HUES64 (cell line): ENCODE measurements around the gene KDM7A.
"Not testable (repeated sequence)": the region's sequence is repeated elsewhere in the genome, so short reads cannot be mapped to it uniquely, and the experiment has no call there.

Experiments used
- H3K27ac ChIP-seq: 2 replicates; pipeline ENCODE4 v1.7.0; 2013; ENCODE audit warnings: low read depth, low read length, inconsistent platforms
- H3K27me3 ChIP-seq: 2 replicates; pipeline ENCODE4 v1.6.1; 2013; ENCODE audit warnings: mild to moderate bottlenecking, low read length; ENCODE audit not compliant: insufficient read depth
- H3K36me3 ChIP-seq: 2 replicates; pipeline ENCODE4 v1.6.1; 2013; ENCODE audit warnings: mild to moderate bottlenecking, low read length; ENCODE audit not compliant: insufficient read depth
- H3K4me1 ChIP-seq: 2 replicates; pipeline ENCODE4 v1.6.1; 2013; ENCODE audit warnings: mild to moderate bottlenecking, low read length, moderate library complexity; ENCODE audit not compliant: insufficient read depth
- H3K4me3 ChIP-seq: 2 replicates; pipeline ENCODE4 v1.5.1; 2013; ENCODE audit warnings: mild to moderate bottlenecking, low read length, moderate library complexity
- H3K9ac ChIP-seq: 2 replicates; pipeline ENCODE4 v1.6.1; 2013; ENCODE audit warnings: mild to moderate bottlenecking, low read depth, low read length
- H3K9me3 ChIP-seq: 2 replicates; pipeline ENCODE4 v1.6.1; 2013; ENCODE audit warnings: low read depth, low read length; ENCODE audit not compliant: insufficient read depth
- WGBS: fragments of 150-250, 120-280 bp; methylation state at CpG from one replicate; pipeline ENCODE4 v1.1.7; 2013; ENCODE audit warnings: missing lambda C conversion rate; 5-methylcytosine and 5-hydroxymethylcytosine counted together

KDM7A gene

DNA sequence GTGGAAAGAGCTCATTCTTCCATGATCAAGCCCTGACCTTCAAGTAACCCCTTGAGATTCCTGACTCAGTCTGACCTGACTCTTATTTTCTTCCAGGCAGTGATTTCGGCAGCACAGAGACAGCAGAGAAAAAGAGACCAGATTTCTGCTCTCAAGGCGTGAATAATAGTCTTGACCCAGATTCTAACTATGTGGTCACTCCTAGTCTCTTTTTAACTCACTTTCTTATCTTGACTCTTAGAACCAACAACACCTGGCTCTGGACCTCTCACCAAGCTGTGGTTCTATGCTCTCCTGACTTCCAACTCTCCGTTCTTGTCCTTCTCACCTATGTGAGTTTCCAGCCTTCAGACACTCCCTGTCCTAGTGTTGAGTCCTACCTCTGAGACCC, 36.9 kb upstream of the KDM7A start:
- Histone ChIP-seq H3K4me1 (no peaks in the 10 kb centered on the region), H3K4me3 (no peak overlapping the region), H3K36me3 (no peaks in the 10 kb centered on the region), H3K9me3 (no peaks in the 10 kb centered on the region), H3K9ac (no peak overlapping the region), H3K27ac (no peak overlapping the region), H3K27me3 (no peaks in the 10 kb centered on the region)
- WGBS: 94% methylated on average over 3 of the region's 3 CpGs

DNA sequence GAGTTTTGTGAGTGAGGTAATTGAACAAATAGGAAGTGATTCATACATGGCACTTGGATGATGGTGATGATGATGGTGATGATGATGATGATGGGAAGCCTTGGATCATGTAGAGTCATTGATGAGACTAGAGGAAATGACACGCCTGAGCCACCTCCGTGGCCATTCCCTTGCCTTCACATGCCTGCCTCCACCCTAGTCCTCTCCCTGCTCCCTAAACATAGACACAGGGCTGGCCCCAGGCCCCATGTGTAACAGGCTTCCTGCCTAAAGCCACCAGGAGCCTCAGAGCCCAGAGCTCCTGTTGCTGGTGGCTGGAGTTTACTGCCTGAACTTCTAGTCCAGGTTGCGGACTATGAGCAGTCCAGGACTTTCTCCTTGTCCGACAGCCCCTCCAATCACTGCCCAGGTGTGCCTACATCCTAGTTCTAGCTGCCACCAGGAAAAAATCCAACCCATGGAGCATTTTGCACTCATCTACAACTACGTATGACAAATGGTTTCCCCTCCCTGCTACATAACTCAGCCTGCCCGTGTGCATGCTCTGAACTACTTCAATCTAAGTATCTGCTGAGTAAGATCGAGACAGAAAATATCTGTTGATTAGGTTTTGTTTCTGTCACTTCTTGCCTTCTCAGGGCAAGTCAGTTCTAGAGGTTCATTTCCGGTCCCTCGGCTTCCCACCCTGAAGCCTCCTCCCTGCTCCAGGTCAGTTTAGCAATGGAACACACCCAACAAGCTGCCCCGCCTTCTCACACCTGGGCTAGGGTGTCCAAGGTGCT, 35.5 kb upstream of the KDM7A start:
- H3K36me3 ChIP-seq: no peaks in the 10 kb centered on the region
- H3K9me3 ChIP-seq: no peaks in the 10 kb centered on the region
- 92% methylated on average over 10 of the region's 10 CpGs for WGBS
- H3K9ac ChIP-seq: no peak overlapping the region
- H3K27me3 ChIP-seq: no peaks in the 10 kb centered on the region
- no peak overlapping the region for H3K27ac ChIP-seq
- no peak overlapping the region for H3K4me3 ChIP-seq
- no peaks in the 10 kb centered on the region for H3K4me1 ChIP-seq

DNA sequence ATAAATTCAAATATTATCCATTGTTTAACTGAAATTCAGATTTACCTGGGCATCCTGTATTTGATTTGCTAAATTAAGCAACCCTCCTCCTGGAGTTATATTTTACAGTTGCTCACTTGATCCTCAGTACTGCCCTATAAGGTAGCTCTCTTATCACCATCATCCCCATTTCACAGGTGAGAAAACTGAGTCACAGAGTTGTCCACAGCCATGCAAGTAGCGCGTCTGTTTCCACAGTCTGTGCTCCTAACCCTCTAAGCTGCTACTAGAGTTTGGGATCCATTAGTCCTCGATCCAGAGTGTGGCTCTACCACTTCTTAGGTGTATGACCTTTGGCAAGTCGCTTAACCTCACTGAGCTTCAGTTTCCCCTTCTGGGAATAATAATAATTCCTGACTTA, 34.9 kb upstream of the KDM7A start:
- no peaks in the 10 kb centered on the region for H3K36me3 ChIP-seq
- H3K9ac ChIP-seq: no peak overlapping the region
- H3K9me3 ChIP-seq: no peaks in the 10 kb centered on the region
- no peaks in the 10 kb centered on the region for H3K4me1 ChIP-seq
- H3K4me3 ChIP-seq: no peak overlapping the region
- H3K27me3 ChIP-seq: no peaks in the 10 kb centered on the region
- 95% methylated on average over 4 of the region's 4 CpGs for WGBS
- no peak overlapping the region for H3K27ac ChIP-seq

DNA sequence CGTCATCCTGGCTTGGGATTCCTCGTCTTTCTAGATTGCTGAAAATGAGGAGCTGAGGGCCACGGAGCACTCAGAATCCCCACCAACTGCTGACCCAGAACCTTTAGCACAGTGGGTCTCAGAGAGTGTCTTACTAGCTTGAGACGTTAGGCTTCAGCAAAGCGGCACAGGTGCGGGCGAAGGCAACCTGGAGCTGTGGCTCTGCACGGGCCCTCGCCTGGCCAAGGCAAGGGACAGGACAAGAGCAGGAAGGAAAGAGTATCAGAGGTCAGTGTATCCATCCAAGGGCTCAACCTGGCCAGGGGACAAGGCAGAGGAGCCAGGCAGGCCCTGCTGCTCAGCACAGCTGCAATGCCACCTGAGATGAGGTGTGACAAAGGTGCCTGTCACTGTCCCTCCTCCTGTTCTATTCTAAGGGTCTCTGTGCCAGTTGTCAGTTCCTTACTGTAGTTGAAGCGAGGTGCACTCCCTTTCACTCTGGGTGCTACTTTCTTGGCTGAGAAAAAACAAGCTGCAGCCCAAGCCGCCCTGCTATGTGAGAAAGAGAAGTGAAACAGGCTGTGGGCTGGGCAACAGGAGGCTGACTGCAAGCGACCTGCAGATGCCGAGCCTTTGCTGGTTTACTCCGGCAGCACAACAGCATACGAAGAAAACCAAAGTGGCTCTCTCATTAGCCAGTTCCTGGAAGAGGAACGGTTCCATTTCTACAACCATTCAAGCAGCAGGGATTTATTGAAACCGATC, 33.3 kb upstream of the KDM7A start:
- WGBS: 92% methylated on average over 17 of the region's 17 CpGs
- Histone ChIP-seq H3K9ac (no peak overlapping the region), H3K9me3 (no peaks in the 10 kb centered on the region), H3K27me3 (no peaks in the 10 kb centered on the region), H3K4me1 (peaks cover 11% of the 10 kb centered on the region; the same call in 1 of the 2 replicates), H3K27ac (no peak overlapping the region), H3K4me3 (no peak overlapping the region), H3K36me3 (no peaks in the 10 kb centered on the region)

DNA sequence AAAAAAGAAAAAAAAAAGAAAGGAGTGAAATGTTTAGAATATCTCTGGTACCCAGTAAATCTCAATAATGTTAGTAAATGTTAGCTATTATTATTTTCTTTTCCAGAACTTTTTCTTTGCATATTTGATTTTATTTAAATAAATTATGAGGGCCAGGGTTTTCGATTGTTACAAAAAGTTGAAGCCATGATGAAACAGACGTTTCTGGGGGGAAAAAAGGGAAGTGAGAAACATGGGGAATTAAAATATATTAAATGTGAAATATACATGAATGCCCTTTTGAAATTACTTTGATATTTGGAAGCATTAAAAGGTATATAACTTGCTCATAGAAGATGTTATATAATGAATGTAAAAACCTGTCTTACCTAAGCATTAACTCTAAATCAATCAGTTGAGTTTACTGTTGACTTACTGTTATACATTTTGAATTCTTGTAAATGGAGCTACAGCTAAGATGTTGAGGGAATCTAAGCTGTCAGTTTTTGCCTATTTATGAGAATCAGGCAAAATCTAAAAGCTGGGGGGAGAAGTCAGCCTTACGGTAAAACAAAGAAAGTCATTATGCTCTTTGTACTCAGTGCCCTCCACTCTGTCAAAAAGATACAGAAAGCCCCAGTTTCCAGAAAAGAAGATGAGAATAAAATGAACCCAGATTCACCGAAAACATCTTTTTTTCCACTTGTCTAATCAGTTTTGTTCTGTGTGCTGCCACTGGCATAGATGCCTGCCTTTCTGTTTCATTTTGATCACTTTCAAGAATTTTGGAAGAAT, 30.0 kb upstream of the KDM7A start:
- WGBS: 94% methylated on average over 4 of the region's 4 CpGs
- H3K27ac ChIP-seq: no peak overlapping the region
- peaks cover 13% of the 10 kb centered on the region; the same call in 1 of the 2 replicates for H3K4me1 ChIP-seq
- no peak overlapping the region for H3K9ac ChIP-seq
- H3K4me3 ChIP-seq: no peak overlapping the region
- no peaks in the 10 kb centered on the region for H3K27me3 ChIP-seq
- no peaks in the 10 kb centered on the region for H3K36me3 ChIP-seq
- H3K9me3 ChIP-seq: peaks cover 11% of the 10 kb centered on the region

DNA sequence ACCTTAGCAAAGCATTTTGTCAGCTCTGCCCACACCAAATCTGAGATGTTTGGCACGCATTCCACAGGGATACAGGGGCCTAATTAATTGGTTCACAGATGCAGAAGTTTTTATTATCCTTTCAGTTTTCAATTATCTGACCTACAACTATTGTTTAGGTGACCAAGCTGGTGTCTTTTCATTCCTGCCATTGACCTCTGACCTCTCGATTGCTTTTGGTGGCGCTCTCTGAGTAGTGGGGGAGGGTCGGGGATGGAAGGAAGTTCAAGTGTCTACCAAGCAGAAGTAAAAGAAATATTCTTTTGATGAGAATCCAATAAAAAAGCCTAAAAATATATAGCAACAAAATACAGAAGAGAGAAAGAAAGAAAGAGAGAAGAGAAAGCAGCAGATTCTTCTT, 28.8 kb upstream of the KDM7A start:
- 71% methylated on average over 4 of the region's 4 CpGs for WGBS
- Histone ChIP-seq H3K9me3 (peaks cover 11% of the 10 kb centered on the region), H3K4me3 (no peak overlapping the region), H3K27ac (no peak overlapping the region), H3K9ac (no peak overlapping the region), H3K36me3 (no peaks in the 10 kb centered on the region), H3K27me3 (no peaks in the 10 kb centered on the region), H3K4me1 (peaks cover 13% of the 10 kb centered on the region; the same call in 1 of the 2 replicates)

DNA sequence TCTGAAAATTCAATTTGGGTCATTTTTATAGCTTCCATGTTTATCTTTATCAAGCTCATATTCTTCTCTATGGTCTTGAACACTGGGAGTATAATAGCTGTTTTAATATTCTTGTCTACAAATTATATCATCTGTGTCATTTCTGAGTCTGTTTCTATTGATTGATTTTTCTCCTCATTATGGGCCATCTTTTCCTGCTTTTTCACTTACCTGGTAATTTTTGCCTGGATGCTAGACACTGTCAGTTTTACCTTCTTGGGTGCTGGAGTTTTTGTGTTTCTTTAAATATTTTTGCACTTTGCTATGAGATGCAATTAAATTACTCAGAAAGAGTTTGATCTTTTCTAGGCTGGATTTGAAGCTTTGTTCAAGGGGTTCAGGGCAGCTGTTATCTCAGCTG, 26.8 kb upstream of the KDM7A start:
- Histone ChIP-seq H3K4me3 (no peak overlapping the region), H3K27me3 (no peaks in the 10 kb centered on the region), H3K9me3 (peaks cover 11% of the 10 kb centered on the region), H3K36me3 (no peaks in the 10 kb centered on the region), H3K9ac (no peak overlapping the region), H3K27ac (no peak overlapping the region), H3K4me1 (peaks cover 13% of the 10 kb centered on the region; the same call in 1 of the 2 replicates)

DNA sequence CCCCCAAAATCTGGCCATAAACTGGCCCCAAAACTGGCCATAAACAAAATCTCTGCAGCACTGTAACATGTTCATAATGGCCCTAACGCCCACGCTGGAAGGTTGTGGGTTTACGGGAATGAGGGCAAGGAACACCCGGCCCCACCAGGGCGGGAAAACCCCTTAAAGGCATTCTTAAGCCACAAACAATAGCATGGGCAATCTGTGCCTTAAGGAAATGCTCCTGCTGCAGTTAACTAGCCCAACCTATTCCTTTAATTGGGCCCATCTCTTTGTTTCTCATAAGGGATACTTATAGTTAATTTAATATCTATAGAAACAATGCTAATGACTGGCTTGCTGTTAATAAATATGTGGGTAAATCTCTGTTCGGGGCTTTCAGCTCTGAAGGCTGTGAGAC, 26.2 kb upstream of the KDM7A start:
- H3K4me1 ChIP-seq: peaks cover 13% of the 10 kb centered on the region; the same call in 1 of the 2 replicates
- H3K36me3 ChIP-seq, H3K9ac ChIP-seq, H3K4me3 ChIP-seq, H3K27me3 ChIP-seq, H3K27ac ChIP-seq: not testable (repeated sequence)
- H3K9me3 ChIP-seq: peaks cover 11% of the 10 kb centered on the region
- WGBS: 95% methylated on average over 6 of the region's 6 CpGs

DNA sequence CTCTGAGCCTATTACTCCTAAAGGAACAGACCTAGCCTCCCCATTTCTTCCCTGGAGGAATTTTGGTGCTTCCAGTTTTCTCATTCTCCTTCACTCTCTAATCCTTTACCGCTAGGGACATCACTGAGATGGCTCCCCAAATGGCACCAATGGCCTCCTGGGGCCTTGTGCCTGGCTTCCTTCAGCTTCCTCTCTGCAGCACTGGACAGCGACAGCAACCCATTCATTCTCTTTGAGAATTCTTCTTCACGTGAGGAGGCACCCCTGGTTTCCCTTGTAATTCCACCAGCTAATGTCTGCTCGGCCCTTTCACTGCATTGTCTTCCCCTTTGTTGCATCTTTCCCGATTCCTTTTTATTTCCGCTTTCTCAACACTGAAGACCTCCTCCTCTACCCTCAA, 24.6 kb upstream of the KDM7A start:
- H3K27me3 ChIP-seq: no peaks in the 10 kb centered on the region
- H3K36me3 ChIP-seq: no peaks in the 10 kb centered on the region
- no peak overlapping the region for H3K4me3 ChIP-seq
- no peak overlapping the region for H3K9ac ChIP-seq
- 75% methylated on average over 6 of the region's 6 CpGs for WGBS
- H3K27ac ChIP-seq: no peak overlapping the region
- H3K4me1 ChIP-seq: peaks cover 13% of the 10 kb centered on the region; the same call in 1 of the 2 replicates
- peaks cover 11% of the 10 kb centered on the region for H3K9me3 ChIP-seq

DNA sequence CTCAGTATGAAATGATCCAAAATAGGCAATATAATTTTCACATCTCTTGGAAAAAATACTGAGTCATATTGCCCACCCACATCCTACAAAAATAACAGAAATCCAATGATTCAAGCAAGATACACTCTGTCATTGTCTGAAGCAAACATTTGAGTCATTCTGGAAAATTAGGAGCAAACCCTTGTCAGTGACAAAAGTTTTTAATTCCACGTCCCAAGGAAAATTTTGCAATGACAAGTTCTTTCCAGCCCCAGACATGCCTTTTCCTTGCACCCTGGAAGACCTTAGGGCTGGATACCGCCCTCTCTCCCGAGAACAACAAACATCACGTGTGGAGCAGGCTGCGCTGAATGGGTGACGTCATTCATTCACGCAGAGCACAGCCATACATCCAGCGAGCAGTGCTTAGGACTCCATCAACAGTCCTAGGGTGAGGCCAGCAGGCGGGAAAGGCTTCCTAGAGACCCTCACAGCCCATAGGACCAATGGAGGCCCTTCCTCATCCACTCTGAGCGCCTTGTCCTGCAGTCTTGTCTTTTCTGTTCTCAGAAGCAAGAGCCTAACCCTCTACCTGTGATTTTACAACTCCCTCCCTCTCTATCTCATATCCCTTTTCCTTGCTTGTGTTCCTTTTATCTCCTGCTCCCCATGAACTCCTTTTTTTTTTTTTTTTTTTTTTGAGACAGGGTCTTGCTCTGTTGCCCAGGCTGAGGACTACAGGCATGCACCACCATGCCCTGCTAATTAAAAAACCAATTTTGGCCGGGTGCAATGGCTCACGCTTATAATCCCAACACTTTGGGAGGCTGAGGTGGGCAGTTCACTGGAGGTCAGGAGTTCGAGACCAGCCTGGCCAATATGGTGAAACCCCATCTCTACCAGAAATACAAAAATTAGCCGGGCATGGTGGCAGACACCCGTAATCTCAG, 23.5 kb upstream of the KDM7A start:
- Histone ChIP-seq H3K27ac (no peak overlapping the region), H3K4me3 (no peak overlapping the region), H3K4me1 (peaks cover 6% of the 10 kb centered on the region; the same call in 1 of the 2 replicates), H3K36me3 (no peaks in the 10 kb centered on the region), H3K9me3 (peaks cover 11% of the 10 kb centered on the region), H3K9ac (no peak overlapping the region), H3K27me3 (no peaks in the 10 kb centered on the region)
- 88% methylated on average over 15 of the region's 15 CpGs for WGBS
